Measurements from ENCODE around the gene TMEM229A.
"Not testable (repeated sequence)": the region's sequence is repeated elsewhere in the genome, so short reads cannot be mapped to it uniquely, and the experiment has no call there.

The TMEM229A gene

DNA sequence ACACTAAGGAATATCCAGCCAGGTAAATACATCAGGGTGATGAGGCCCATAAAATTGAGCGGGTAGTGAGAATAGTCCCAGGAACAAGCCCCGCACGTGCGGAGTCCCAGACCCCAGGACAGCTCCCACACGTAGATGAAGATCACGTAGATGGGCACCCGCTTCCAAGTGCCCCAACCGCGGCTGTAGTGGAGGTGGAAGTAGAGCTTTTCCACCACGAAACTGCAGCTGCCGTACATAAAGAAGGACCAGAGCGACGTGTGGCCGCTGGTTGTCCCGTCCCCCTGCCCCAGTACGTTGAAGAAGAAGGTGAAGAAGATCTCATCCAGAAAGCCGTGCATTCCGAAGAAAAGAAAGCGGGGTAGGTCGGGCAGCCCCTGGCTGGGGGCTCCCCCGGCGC, 948 bp downstream of the TMEM229A start:
- no peak for DNase-seq

DNA sequence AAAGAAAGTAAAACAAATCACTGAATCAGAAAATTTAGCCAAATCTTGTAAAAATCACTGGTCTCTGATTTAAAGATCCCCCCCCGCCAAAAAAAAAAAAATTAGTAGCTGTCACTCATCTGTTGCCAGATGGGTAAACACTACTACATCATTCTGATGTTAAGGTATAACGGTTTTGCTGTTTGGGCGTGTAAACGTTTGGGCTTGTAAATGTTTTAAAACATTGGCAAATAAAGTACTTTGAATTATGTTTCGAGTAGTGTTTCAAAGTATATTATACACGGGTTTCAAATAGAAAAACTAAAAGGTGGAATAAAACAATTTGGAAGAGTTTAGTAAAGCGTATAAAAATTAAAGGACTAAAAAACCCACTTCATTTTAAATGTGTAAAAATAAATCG, 1.5 kb downstream of the TMEM229A start:
- DNase-seq: no peak

DNA sequence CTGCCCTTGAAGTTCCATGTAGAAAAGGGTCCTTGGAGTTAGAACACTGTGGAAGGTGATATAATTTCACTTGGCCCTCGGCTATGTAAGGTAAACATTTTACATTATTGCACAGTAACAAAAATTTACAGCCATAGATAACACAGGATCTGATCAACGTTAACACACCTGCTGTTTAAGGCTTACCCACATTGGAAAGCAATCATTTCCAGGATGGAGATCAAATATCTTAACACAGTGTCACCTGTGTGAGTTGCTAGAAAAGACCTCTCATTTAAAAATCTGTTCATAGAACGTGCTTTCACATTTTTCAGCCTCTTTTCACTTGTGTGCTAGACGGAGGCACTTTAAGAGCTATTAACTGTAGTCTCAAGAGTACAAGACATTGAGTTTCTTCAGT, 1.9 kb downstream of the TMEM229A start:
- no peak for DNase-seq

DNA sequence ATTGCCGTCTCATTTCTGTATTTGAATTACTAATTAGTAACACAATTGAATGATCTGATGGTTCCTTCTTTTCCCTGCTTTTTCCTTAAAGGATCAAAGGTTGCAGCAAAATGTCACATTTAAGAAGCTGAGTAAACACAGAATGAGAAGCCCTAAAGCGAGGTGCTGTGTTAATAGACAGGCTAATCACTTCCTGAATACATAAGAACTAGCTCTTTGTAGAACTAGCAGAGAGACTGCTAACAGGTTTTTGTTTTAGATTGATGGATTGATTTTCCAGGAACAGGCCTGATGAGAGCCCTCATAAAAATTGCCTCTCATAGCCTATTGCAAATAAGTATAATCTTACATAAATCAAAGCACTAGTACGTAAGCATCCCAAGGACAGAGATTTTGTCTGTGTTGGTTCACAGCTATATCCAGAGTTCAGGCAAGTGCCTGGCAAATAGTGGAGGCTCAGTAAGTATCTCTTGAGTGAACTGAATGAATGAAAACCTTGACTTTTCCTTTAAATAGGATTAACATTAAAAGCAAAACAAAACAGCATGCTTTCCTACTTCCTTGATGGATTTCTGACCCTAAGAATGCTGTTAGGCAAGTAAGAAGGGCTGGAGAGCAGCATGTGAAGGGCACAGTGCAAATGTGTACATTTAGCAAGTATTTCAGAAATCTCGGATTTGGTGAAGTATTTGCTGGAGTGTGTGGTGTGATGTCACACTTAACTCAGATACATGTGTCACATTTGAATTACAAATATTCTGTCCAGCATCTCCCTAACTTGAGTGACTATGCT, 3.3 kb downstream of the TMEM229A start:
- DNase-seq: no peak

DNA sequence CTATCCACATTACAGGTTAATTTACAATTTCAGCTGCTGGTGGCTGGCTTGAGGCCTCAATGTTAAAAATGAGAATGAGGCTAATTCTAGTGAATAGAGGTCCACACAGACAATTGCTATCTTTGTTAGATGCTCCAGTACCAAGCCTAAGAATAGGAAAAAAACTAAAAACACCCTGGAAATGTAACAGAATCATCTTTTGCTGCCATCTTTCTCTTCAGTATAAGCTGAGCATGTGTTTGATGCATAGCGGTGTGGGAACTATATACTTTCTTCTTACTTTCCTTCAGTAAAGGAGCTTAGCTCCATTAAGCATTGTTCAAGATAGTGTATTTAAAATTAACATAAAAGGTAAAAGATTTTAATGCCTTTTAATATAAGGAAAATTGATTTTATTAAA, 5.6 kb downstream of the TMEM229A start:
- DNase-seq: no peak

DNA sequence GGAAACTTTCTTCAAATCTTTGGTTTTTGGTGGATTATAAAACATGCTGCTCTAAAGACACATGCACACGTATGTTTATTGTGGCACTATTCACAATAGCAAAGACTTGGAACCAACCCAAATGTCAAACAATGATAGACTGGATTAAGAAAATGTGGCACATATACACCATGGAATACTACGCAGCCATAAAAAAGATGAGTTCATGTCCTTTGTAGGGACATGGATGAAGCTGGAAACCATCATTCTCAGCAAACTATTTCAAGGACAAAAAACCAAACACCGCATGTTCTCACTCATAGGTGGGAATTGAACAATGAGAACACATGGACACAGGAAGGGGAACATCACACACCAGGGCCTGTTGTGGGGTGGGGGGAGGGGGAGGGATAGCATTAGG, 8.5 kb downstream of the TMEM229A start:
- DNase-seq: not testable (repeated sequence)

GRCh38 chr7:124022551-124022950, 10.3 kb downstream of the TMEM229A start:
- no peak for DNase-seq

GRCh38 chr7:124020060-124020459, 12.8 kb downstream of the TMEM229A start:
- DNase-seq: no peak

GRCh38 chr7:124013306-124013705, 19.6 kb downstream of the TMEM229A start:
- DNase-seq: no peak

- DNase-seq: no peak
Measured at GRCh38 chr7:124012864-124013263, 20.0 kb downstream of the TMEM229A start.

- DNase-seq: no peak
Measured at GRCh38 chr7:124009321-124009720, 23.5 kb downstream of the TMEM229A start.

GRCh38 chr7:124008296-124008695, 24.6 kb downstream of the TMEM229A start:
- DNase-seq: not testable (repeated sequence)

DNA sequence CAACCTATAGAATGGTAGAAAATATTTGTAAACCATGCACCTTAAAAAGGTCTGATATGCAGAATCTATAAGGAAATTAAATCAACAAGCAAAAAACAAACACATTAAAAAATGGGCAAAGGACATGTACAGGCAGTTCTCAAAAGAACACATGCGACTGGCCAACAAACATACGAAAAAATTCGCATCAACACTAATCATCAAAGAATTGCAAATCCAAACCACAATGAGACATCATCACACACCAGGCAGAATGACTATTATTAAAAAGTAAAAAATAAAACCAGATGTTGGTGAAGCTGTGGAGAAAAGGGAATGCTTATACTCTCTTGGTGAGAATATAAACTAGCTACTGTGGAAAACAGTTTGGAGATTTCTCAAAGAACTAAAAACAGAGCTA, 33.2 kb downstream of the TMEM229A start:
- no peak for DNase-seq

GRCh38 chr7:123998921-123999320, 33.9 kb downstream of the TMEM229A start:
- no peak for DNase-seq

- no peak for DNase-seq
Measured at GRCh38 chr7:123996327-123996625, 36.6 kb downstream of the TMEM229A start.

DNA sequence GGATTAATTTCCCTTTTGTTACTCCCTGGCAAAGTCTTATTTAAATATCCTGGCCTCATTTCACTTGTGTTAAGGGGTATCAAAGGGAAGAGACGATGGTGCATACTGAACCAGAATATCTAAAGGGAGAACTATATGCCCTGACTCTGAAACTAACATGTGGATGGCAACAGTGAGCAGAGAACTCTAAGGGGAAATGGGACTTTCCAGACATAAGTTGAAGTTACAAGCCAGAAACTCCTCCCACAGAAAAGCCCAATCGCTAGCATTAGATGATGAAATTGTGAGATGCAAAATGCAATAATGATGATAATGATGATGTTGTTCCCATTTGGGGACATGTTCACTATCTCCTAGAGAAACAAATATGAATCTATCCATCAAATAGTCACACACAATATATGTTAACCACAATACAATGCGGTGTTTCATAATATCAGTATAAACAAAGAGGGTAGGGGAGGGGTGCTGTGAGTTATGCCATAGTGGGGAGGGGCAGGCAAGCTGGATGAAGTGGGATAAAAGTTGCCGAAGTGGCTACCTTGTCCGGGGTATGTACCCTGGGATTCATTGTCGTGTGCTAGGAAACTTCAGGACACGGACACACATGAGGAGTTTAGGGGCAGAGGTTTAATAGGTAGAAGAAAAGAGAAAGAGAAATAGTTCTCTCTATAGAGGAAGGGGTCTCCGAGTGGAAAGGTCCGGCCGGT, 37.1 kb downstream of the TMEM229A start:
- DNase-seq: no peak

GRCh38 chr7:123994449-123994848, 38.4 kb downstream of the TMEM229A start:
- no peak for DNase-seq

GRCh38 chr7:123993996-123994395, 38.9 kb downstream of the TMEM229A start:
- DNase-seq: no peak

DNA sequence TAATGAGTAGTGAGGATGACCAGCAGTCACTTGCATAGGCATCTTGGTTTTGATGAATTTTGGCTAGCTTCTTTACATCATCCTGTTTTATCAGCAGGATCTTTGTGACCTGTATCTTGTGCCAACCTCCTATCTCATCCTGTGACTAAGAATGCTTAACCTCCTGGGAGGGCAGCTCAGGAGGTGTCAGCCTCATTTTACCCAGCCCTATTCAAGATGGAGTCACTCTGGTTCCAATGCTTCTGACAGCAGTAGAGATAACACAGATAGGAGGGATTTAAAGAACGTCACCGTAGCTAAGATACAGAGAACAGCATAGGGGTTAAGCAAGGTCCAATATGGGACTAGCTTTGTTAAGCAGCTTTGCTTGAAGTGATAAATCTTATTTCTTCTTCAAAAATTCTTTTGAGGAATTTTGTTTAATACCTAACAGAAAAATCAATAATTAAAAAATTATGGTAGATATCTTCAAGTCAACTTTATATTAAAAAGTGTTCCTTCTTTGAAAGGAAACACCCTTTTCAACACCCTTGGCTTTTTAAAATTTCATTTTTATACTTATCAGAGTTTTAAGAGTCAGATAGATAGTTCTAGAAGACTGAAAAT, 39.9 kb downstream of the TMEM229A start:
- no peak for DNase-seq

- no peak for DNase-seq
Measured at GRCh38 chr7:123987445-123987844, 45.4 kb downstream of the TMEM229A start.

Measured in NCI-H1930 (cell line).